Lower lobe of right lung (tissue), 2 donors: ENCODE measurements around the gene NPLOC4. TPM values are rescaled to one million over a fixed set of nuclear protein-coding genes. Genes with fewer than 3 reads are reported as not detected.
A peak's percentile ranks its signal among the peaks of the same experiment; 100 is the strongest.

Experiments
- ATAC-seq, 2 donors: fragments of 200-7000 bp; cut with Tn5 transposase; one replicate each; pipeline ENCODE4 v1.9.1; 2020 to 2022; ENCODE audit warnings: mild to moderate bottlenecking in 2 of 2, moderate library complexity in 2 of 2
- DNase-seq: peaks from one replicate; pipeline ENCODE4 v3.0.0-alpha.2; 2020
- H3K27ac ChIP-seq: fragments of 200-600 bp; one replicate; pipeline ENCODE4 v1.8.0; 2022
- H3K27me3 ChIP-seq: fragments of 200-600 bp; one replicate; pipeline ENCODE4 v1.8.0; 2022; ENCODE audit warnings: low read depth
- H3K36me3 ChIP-seq: fragments of 200-600 bp; one replicate; pipeline ENCODE4 v1.8.0; 2022; ENCODE audit warnings: mild to moderate bottlenecking
- H3K4me1 ChIP-seq: fragments of 200-600 bp; one replicate; pipeline ENCODE4 v1.8.0; 2022
- H3K4me3 ChIP-seq: fragments of 200-600 bp; one replicate; pipeline ENCODE4 v1.8.0; 2022; ENCODE audit warnings: mild to moderate bottlenecking
- H3K9me3 ChIP-seq: fragments of 200-600 bp; one replicate; pipeline ENCODE4 v1.8.0; 2022
- CTCF ChIP-seq: fragments of 200-600 bp; IDR thresholded peaks from one replicate; pipeline ENCODE4 v1.8.0; 2022; ENCODE audit warnings: antibody characterized with exemption, mild to moderate bottlenecking
- intact Hi-C: fragments of 100-400 bp; cut with DNase I; formaldehyde crosslinking; loops from one replicate; pipeline ENCODE4 v1.11.0; 2022
- total RNA-seq: library from RNA; stranded (reverse); fragmentation: NEBNext Ultra II Directional; extraction: Animal tissue kit (Norgen Biotek cat#: 25700); gene quantifications from one replicate; pipeline ENCODE4 v1.2.1, GENCODE V29; 2021
- donor health status: DM: no; HTN: yes; CAD: no; lungs with severe emphysema.

The NPLOC4 gene
- total RNA-seq, 1 donor from 2014 or later: 69.6 TPM

- peaks cover 85% of the 10 kb centered on the region for H3K36me3 ChIP-seq
- no peak for TF ChIP-seq CTCF
Measured at GRCh38 chr17:81578038-81578441, 58.9 kb downstream of the NPLOC4 start.

GRCh38 chr17:81577278-81578000, 59.5 kb downstream of the NPLOC4 start:
- peaks cover 85% of the 10 kb centered on the region for H3K36me3 ChIP-seq
- ATAC-seq: peak; percentile 49 to 68

More at GRCh38 chr17:81578038-81578441, 58.9 kb downstream of the NPLOC4 start:
- Histone ChIP-seq H3K27me3 (no peaks in the 10 kb centered on the region), H3K9me3 (no peaks in the 10 kb centered on the region), H3K4me1 (peaks cover 19% of the 10 kb centered on the region), H3K27ac (no peak overlapping the region), H3K4me3 (no peak overlapping the region)
- no peak for DNase-seq
- peak in 1 of 2 donors; percentile 3 for ATAC-seq
- intact Hi-C loops: no loop called here

DNA sequence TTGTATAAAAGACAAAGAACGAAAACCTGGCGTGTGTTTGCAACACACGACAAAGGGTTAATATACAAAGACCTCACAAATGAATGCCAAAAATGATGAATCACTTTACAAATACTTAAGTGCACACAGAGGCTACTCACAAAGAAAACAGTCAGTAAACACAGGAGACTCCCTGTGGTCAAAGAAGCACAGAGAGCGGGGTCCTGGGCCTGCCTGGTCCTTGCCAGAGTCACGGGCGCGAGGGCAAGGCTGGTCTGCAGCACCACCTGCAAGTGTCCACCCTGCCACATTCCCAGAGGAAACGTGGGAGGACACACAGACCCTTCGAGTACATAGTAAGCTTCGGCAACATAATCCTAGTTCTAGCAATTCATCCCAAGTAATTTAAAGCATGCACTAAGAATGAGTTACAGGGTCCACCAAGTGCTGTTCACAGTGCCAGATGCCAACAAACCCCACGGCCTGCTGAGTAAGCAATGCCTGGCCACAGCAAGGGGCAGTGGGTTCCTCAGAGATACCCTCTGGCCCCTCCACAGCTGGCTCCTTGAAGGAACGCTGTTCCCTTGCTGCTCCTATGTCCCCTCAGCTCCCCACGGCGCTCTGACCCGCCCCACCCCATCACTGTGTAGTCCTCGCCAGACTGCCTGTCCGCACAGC, 60.2 kb downstream of the NPLOC4 start:
- ATAC-seq (peak; percentile 63 to 72), DNase-seq (no peak)
- H3K36me3 ChIP-seq: peaks cover 83% of the 10 kb centered on the region
- H3K4me3 ChIP-seq: no peak overlapping the region
- intact Hi-C loops: no loop called here
- TF ChIP-seq CTCF: no peak
- H3K27me3 ChIP-seq: no peaks in the 10 kb centered on the region
- no peak overlapping the region for H3K27ac ChIP-seq
- peaks cover 19% of the 10 kb centered on the region for H3K4me1 ChIP-seq
- H3K9me3 ChIP-seq: no peaks in the 10 kb centered on the region

More at GRCh38 chr17:81577278-81578000, 59.5 kb downstream of the NPLOC4 start:
- Histone ChIP-seq H3K4me3 (no peak overlapping the region), H3K27ac (no peak overlapping the region), H3K9me3 (no peaks in the 10 kb centered on the region), H3K27me3 (no peaks in the 10 kb centered on the region), H3K4me1 (peaks cover 19% of the 10 kb centered on the region)
- no peak for TF ChIP-seq CTCF
- no peak for DNase-seq
- intact Hi-C loops: no loop called here

GRCh38 chr17:81575836-81576235, 61.1 kb downstream of the NPLOC4 start:
- DNase-seq: no peak
- TF ChIP-seq CTCF: no peak
- Histone ChIP-seq H3K4me1 (peaks cover 19% of the 10 kb centered on the region), H3K9me3 (no peaks in the 10 kb centered on the region), H3K27ac (no peak overlapping the region), H3K27me3 (no peaks in the 10 kb centered on the region), H3K36me3 (peaks cover 85% of the 10 kb centered on the region), H3K4me3 (no peak overlapping the region)
- no peak for ATAC-seq
- intact Hi-C loops: no loop called here

DNA sequence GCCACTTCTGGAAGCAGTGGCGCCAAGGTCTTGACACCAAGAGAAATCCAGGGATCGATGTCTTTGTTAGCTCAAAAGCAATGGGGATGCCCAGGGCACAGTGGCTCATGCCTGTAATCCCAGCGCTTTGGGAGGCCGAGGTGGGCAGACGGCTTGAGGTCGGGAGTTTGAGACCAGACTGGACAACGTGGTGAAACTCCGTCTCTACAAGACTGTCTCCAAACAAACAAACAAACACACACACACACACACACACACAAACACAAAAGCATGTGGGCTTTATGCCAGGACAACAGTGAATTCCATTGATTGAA, 62.3 kb downstream of the NPLOC4 start:
- Histone ChIP-seq H3K9me3 (no peaks in the 10 kb centered on the region), H3K27ac (no peak overlapping the region), H3K4me1 (peaks cover 19% of the 10 kb centered on the region), H3K4me3 (no peak overlapping the region), H3K36me3 (peaks cover 85% of the 10 kb centered on the region), H3K27me3 (no peaks in the 10 kb centered on the region)
- intact Hi-C loops: no loop called here
- DNase-seq: no peak
- ATAC-seq: no peak
- no peak for TF ChIP-seq CTCF
